B cell (primary cell): ENCODE data around the gene ETV6. TPM values are rescaled to one million over a fixed set of nuclear protein-coding genes. Genes with fewer than 3 reads are reported as not detected.

Source experiments
- ATAC-seq: fragments of 200-7000 bp; cut with Tn5 transposase; one replicate; pipeline ENCODE4 v1.10.0; 2021; ENCODE audit warnings: low read depth, mild to moderate bottlenecking, moderate number of reproducible peaks, moderate library complexity
- CTCF ChIA-PET: fragments of 350-600 bp; sonication (Branson Sonifier 250); formaldehyde crosslinking; loops from one replicate; lab custom pipeline; 2021; ENCODE audit warnings: antibody characterized with exemption, inconsistent platforms; lab: Charles Lee
- POLR2A ChIA-PET: fragments of 350-600 bp; sonication (Branson Sonifier 250); formaldehyde crosslinking; loops from one replicate; lab custom pipeline; 2021; ENCODE audit warnings: antibody characterized with exemption; lab: Charles Lee
- DNase-seq: peaks from one replicate; pipeline ENCODE4 v3.0.0; 2013
- H2AFZ ChIP-seq: 2 replicates; pipeline ENCODE4 v1.6.1; 2012; ENCODE audit warnings: mild to moderate bottlenecking, low read depth, low read length; ENCODE audit not compliant: insufficient read depth, poor library complexity, severe bottlenecking
- H3K27ac ChIP-seq, 2 donors: 1 replicate in 1 of 2; 2 replicates in 1 of 2; pipeline ENCODE4 v1.5.1; 2012 to 2013; ENCODE audit warnings: low read length in 2 of 2, mild to moderate bottlenecking in 2 of 2, moderate library complexity in 1 of 2
- H3K27me3 ChIP-seq, 4 experiments: fragments of 200-600 bp in 1 of 4; sonication (generic) in 1 of 4; replicated peaks in 1 of 4; 1 replicate in 2 of 4; 2 replicates in 2 of 4; pipeline versions ENCODE4 v1.6.1 to v1.7.0; 2013 to 2016; ENCODE audit warnings: low read length in 3 of 4, mild to moderate bottlenecking in 2 of 4, mixed read lengths in 1 of 4, moderate library complexity in 1 of 4; ENCODE audit not compliant: insufficient read depth in 4 of 4, control insufficient read depth in 3 of 4; ENCODE audit errors: control extremely low read depth in 1 of 4
- H3K36me3 ChIP-seq, 2 experiments: replicated peaks in 1 of 2; 1 replicate in 1 of 2; 2 replicates in 1 of 2; pipeline versions ENCODE4 v1.6.1 to v1.7.1; 2013; ENCODE audit warnings: low read length in 1 of 2; ENCODE audit not compliant: insufficient read depth in 2 of 2, control insufficient read depth in 1 of 2; ENCODE audit errors: control extremely low read depth in 1 of 2, extremely low read depth in 1 of 2
- H3K4me1 ChIP-seq, 2 donors: fragments of 200-600 bp in 1 of 2; sonication (generic) in 1 of 2; 1 replicate in 1 of 2; 2 replicates in 1 of 2; pipeline versions ENCODE4 v1.5.1 to v1.6.1; 2013 to 2017; ENCODE audit warnings: low read length in 2 of 2; ENCODE audit not compliant: control insufficient read depth in 2 of 2, insufficient read depth in 2 of 2
- H3K4me2 ChIP-seq: replicated peaks from 2 replicates; pipeline ENCODE3; 2012; ENCODE audit warnings: mild to moderate bottlenecking, low read depth, low read length; ENCODE audit not compliant: poor library complexity, severe bottlenecking
- H3K4me3 ChIP-seq, 5 experiments: fragments of 200-600 bp in 1 of 5; sonication (generic) in 1 of 5; 1 replicate in 3 of 5; 2 replicates in 2 of 5; pipeline versions ENCODE4 v1.5.1 to v1.7.0; 2011 to 2016; ENCODE audit warnings: low read length in 4 of 5, mild to moderate bottlenecking in 4 of 5, low read depth in 2 of 5, control low read depth in 1 of 5, moderate library complexity in 1 of 5; ENCODE audit not compliant: insufficient read depth in 1 of 5; ENCODE audit errors: control extremely low read depth in 1 of 5, extremely low read depth in 1 of 5
- H3K79me2 ChIP-seq: fragments of 200-600 bp; sonication (generic); one replicate; pipeline ENCODE4 v1.6.0; 2016; ENCODE audit warnings: low read length; ENCODE audit not compliant: control insufficient read depth, insufficient read depth
- H3K9ac ChIP-seq: fragments of 200-600 bp; sonication (generic); 2 replicates; pipeline ENCODE4 v1.6.1; 2017; ENCODE audit warnings: mild to moderate bottlenecking, low read length, moderate library complexity
- H3K9me3 ChIP-seq, 3 donors: one replicate each; pipeline versions ENCODE4 v1.6.1 to v1.7.1; 2013; ENCODE audit warnings: low read length in 2 of 3; ENCODE audit not compliant: control insufficient read depth in 2 of 3, insufficient read depth in 1 of 3; ENCODE audit errors: control extremely low read depth in 1 of 3
- H4K20me1 ChIP-seq: 2 replicates; pipeline ENCODE4 v1.6.0; 2012; ENCODE audit warnings: mild to moderate bottlenecking, low read length; ENCODE audit not compliant: insufficient read depth, control insufficient read depth, poor library complexity, severe bottlenecking
- H3K27ac Mint-ChIP-seq: one replicate; pipeline ENCODE4 v1.8.0; 2021; ENCODE audit warnings: mixed read lengths
- H3K27me3 Mint-ChIP-seq: one replicate; pipeline ENCODE4 v1.8.0; 2021; ENCODE audit warnings: mixed read lengths
- H3K4me1 Mint-ChIP-seq: one replicate; pipeline ENCODE4 v1.8.0; 2021; ENCODE audit warnings: mixed read lengths
- H3K4me3 Mint-ChIP-seq: one replicate; pipeline ENCODE4 v1.8.0; 2021; ENCODE audit warnings: mixed read lengths
- H3K9me3 Mint-ChIP-seq: one replicate; pipeline ENCODE4 v1.8.0; 2022; ENCODE audit warnings: mixed read lengths; ENCODE audit not compliant: insufficient read depth
- EZH2 ChIP-seq: IDR thresholded peaks from 2 replicates; pipeline ENCODE4 v1.6.1; 2012; ENCODE audit warnings: borderline replicate concordance, low read depth, mild to moderate bottlenecking, moderate library complexity, low read length; ENCODE audit not compliant: insufficient read depth, poor library complexity, severe bottlenecking
- WGBS: methylation state at CpG from one replicate; pipeline ENCODE4 v1.1.5; 2013; ENCODE audit warnings: missing lambda C conversion rate; ENCODE audit not compliant: insufficient coverage; 5-methylcytosine and 5-hydroxymethylcytosine counted together
- intact Hi-C: fragments of 100-400 bp; cut with micrococcal nuclease; formaldehyde crosslinking; loops from one replicate; pipeline ENCODE4 v1.10.0; 2022
- polyA plus RNA-seq: library from polyadenylated mRNA; depleted of rRNA; stranded (reverse); fragments of >200 nt; gene quantifications from 2 replicates; pipeline ENCODE4 v1.2.3, GENCODE V29; 2012
- total RNA-seq, 2 donors: library from RNA; stranded (reverse); fragments of 120-200 nt in 1 of 2; gene quantifications; 1 replicate in 1 of 2; 2 replicates in 1 of 2; pipeline versions ENCODE4 v1.2.3 to v1.2.4, GENCODE V29; 2013 to 2022
- TF ChIP-seq, protein P1 (sequence below): fragments of 200-600 bp; IDR thresholded peaks from one replicate; pipeline ENCODE4 v1.8.0; 2022; ENCODE audit warnings: antibody characterized with exemption, mild to moderate bottlenecking

The ETV6 gene
- total and polyA plus RNA-seq, 2 donors (not counting 1 experiment from before 2014, with no cell fraction given), result 17.4 to 123 TPM

DNA sequence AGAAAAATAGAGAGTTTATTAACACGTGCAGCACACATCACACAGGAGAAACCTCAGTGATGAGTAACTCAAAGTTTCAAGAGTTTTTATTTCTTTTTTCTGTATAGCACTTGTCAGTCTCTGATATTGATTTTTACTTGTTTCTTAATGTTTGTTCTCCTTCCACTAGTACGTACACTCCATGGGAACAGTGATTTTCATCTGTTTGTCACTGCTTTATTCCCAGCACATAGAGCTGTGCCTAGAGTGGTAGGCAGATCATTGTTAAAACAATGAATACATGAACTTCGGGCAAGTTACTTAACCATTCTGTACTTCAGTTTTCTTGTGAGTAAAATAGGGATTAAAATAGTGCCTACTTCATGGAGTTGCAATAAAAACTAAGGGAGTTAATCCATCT lies 46.6 kb downstream of the ETV6 start:
- no peaks in the 10 kb centered on the region for H3K27me3 Mint-ChIP-seq
- Histone ChIP-seq H3K9ac (no peak overlapping the region), H3K9me3 (no peaks in the 10 kb centered on the region), H3K36me3 (peaks cover 0 to 3% of the 10 kb centered on the region in 2 experiments), H3K4me2 (no peak overlapping the region), H3K27me3 (no peaks in the 10 kb centered on the region), H3K79me2 (peaks cover 93% of the 10 kb centered on the region), H3K27ac (no peak overlapping the region), H2AFZ (no peak overlapping the region), H3K4me1 (no peaks in the 10 kb centered on the region), H4K20me1 (peaks cover 59% of the 10 kb centered on the region), H3K4me3 (no peak overlapping the region)
- DNase-seq (no peak), ATAC-seq (no peak)
- no peak overlapping the region for H3K27ac Mint-ChIP-seq
- H3K9me3 Mint-ChIP-seq, result peaks cover 2% of the 10 kb centered on the region
- no CpG with 5 or more reads among the region's 3 CpGs for WGBS
- POLR2A ChIA-PET, result no interaction called here
- peaks cover 23% of the 10 kb centered on the region for H3K4me1 Mint-ChIP-seq
- CTCF ChIA-PET, result no interaction called here
- H3K4me3 Mint-ChIP-seq, result no peak overlapping the region
- intact Hi-C loops, result no loop called here
- TF ChIP-seq EZH2, result no peak
- TF ChIP-seq, protein P1, sequence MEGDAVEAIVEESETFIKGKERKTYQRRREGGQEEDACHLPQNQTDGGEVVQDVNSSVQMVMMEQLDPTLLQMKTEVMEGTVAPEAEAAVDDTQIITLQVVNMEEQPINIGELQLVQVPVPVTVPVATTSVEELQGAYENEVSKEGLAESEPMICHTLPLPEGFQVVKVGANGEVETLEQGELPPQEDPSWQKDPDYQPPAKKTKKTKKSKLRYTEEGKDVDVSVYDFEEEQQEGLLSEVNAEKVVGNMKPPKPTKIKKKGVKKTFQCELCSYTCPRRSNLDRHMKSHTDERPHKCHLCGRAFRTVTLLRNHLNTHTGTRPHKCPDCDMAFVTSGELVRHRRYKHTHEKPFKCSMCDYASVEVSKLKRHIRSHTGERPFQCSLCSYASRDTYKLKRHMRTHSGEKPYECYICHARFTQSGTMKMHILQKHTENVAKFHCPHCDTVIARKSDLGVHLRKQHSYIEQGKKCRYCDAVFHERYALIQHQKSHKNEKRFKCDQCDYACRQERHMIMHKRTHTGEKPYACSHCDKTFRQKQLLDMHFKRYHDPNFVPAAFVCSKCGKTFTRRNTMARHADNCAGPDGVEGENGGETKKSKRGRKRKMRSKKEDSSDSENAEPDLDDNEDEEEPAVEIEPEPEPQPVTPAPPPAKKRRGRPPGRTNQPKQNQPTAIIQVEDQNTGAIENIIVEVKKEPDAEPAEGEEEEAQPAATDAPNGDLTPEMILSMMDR, result no peak

- H3K9me3 Mint-ChIP-seq, result peaks cover 2% of the 10 kb centered on the region
- Histone ChIP-seq H3K27ac (no peak overlapping the region), H3K4me3 (no peak overlapping the region), H2AFZ (no peak overlapping the region), H4K20me1 (peaks cover 61% of the 10 kb centered on the region), H3K4me2 (no peak overlapping the region), H3K79me2 (peaks cover 90% of the 10 kb centered on the region), H3K36me3 (no peaks in the 10 kb centered on the region), H3K9me3 (no peaks in the 10 kb centered on the region), H3K4me1 (no peaks in the 10 kb centered on the region), H3K9ac (no peak overlapping the region), H3K27me3 (no peaks in the 10 kb centered on the region)
- 95% methylated on average over 4 of the region's 5 CpGs for WGBS
- ChIA-PET CTCF (no interaction called here), POLR2A (no interaction called here)
- no peak for TF ChIP-seq EZH2
- TF ChIP-seq, protein P1, result no peak
- H3K27me3 Mint-ChIP-seq, result no peaks in the 10 kb centered on the region
- no peak for ATAC-seq
- no peak overlapping the region for H3K4me3 Mint-ChIP-seq
- intact Hi-C loops, result no loop called here
- peaks cover 28% of the 10 kb centered on the region for H3K4me1 Mint-ChIP-seq
- H3K27ac Mint-ChIP-seq, result no peak overlapping the region
- no peak for DNase-seq
Measured at GRCh38 chr12:11697131-11697530, 47.7 kb downstream of the ETV6 start.
